HEK293 (cell line): ENCODE results near the gene TTC31.

ENCODE experiments used
- GLIS2 ChIP-seq: fragments of 450-650 bp; formaldehyde crosslinking; IDR thresholded peaks from 2 replicates; pipeline ENCODE4 v1.5.1; 2016; ENCODE audit warnings: missing biosample characterization, missing genetic modification characterization
- IKZF3 ChIP-seq: fragments of 450-650 bp; IDR thresholded peaks from 2 replicates; pipeline ENCODE4 v1.5.0; 2018; ENCODE audit warnings: missing biosample characterization, mild to moderate bottlenecking, missing genetic modification characterization, moderate library complexity
- KLF16 ChIP-seq: fragments of 450-650 bp; formaldehyde crosslinking; IDR thresholded peaks from 2 replicates; pipeline ENCODE4 v1.5.1; 2017; ENCODE audit warnings: missing biosample characterization, missing genetic modification characterization
- KLF9 ChIP-seq: fragments of 450-650 bp; formaldehyde crosslinking; IDR thresholded peaks from 2 replicates; pipeline ENCODE4 v1.5.1; 2016; ENCODE audit warnings: missing biosample characterization, missing genetic modification characterization, low read depth
- MEIS1 ChIP-seq: sonication (generic); formaldehyde crosslinking; IDR thresholded peaks from 2 replicates; pipeline ENCODE4 v1.8.1; 2022; ENCODE audit warnings: missing genetic modification reagents, mild to moderate bottlenecking, borderline replicate concordance
- PRDM1 ChIP-seq: fragments of 450-650 bp; formaldehyde crosslinking; IDR thresholded peaks from 2 replicates; pipeline ENCODE4; 2016; ENCODE audit warnings: missing biosample characterization, missing genetic modification characterization
- SP2 ChIP-seq: fragments of 450-650 bp; formaldehyde crosslinking; IDR thresholded peaks from 2 replicates; pipeline ENCODE4 v1.5.1; 2016; ENCODE audit warnings: missing biosample characterization, missing genetic modification characterization
- TRIM28 ChIP-seq: IDR thresholded peaks from 2 replicates; pipeline ENCODE4 v1.6.1; 2011; ENCODE audit warnings: low read length, control low read depth, borderline replicate concordance
- YY2 ChIP-seq: fragments of 450-650 bp; formaldehyde crosslinking; IDR thresholded peaks from 2 replicates; pipeline ENCODE4 v1.5.1; 2016; ENCODE audit warnings: missing biosample characterization, missing genetic modification characterization
- ZFHX2 ChIP-seq: fragments of 450-650 bp; formaldehyde crosslinking; conservative IDR thresholded peaks from 2 replicates; pipeline ENCODE4 v1.5.1; 2016; ENCODE audit warnings: missing biosample characterization, missing genetic modification characterization
- ZFP37 ChIP-seq: fragments of 450-650 bp; formaldehyde crosslinking; IDR thresholded peaks from 2 replicates; pipeline ENCODE4 v1.5.1; 2016; ENCODE audit warnings: missing biosample characterization, missing genetic modification characterization
- ZNF138 ChIP-seq: fragments of 450-650 bp; formaldehyde crosslinking; IDR thresholded peaks from 2 replicates; pipeline ENCODE4 v1.5.1; 2016; ENCODE audit warnings: missing biosample characterization, missing genetic modification characterization, borderline replicate concordance
- ZNF155 ChIP-seq: fragments of 450-650 bp; formaldehyde crosslinking; IDR thresholded peaks from 2 replicates; pipeline ENCODE4 v1.5.1; 2016; ENCODE audit warnings: missing biosample characterization, missing genetic modification characterization
- ZNF157 ChIP-seq: fragments of 450-650 bp; formaldehyde crosslinking; IDR thresholded peaks from 2 replicates; pipeline ENCODE4 v1.5.1; 2016; ENCODE audit warnings: missing biosample characterization, missing genetic modification characterization
- ZNF16 ChIP-seq: fragments of 450-650 bp; formaldehyde crosslinking; IDR thresholded peaks from 2 replicates; pipeline ENCODE4 v1.5.1; 2016; ENCODE audit warnings: low read depth, missing biosample characterization, missing genetic modification characterization
- ZNF169 ChIP-seq: fragments of 450-650 bp; formaldehyde crosslinking; IDR thresholded peaks from 2 replicates; pipeline ENCODE4 v1.5.1; 2016; ENCODE audit warnings: missing biosample characterization, missing genetic modification characterization
- ZNF2 ChIP-seq: fragments of 450-650 bp; formaldehyde crosslinking; IDR thresholded peaks from 2 replicates; pipeline ENCODE4 v1.5.1; 2016; ENCODE audit warnings: missing biosample characterization, missing genetic modification characterization
- ZNF404 ChIP-seq: fragments of 450-650 bp; formaldehyde crosslinking; IDR thresholded peaks from 2 replicates; pipeline ENCODE4 v1.5.1; 2017; ENCODE audit warnings: missing biosample characterization, missing genetic modification characterization
- ZNF423 ChIP-seq: fragments of 450-650 bp; formaldehyde crosslinking; IDR thresholded peaks from 2 replicates; pipeline ENCODE4 v1.5.1; 2016; ENCODE audit warnings: missing biosample characterization, missing genetic modification characterization
- ZNF426 ChIP-seq: fragments of 450-650 bp; formaldehyde crosslinking; IDR thresholded peaks from 2 replicates; pipeline ENCODE4 v1.5.1; 2017; ENCODE audit warnings: missing biosample characterization, missing genetic modification characterization, mild to moderate bottlenecking, inconsistent platforms, moderate library complexity
- ZNF514 ChIP-seq: fragments of 450-650 bp; formaldehyde crosslinking; IDR thresholded peaks from 2 replicates; pipeline ENCODE4 v1.5.1; 2016; ENCODE audit warnings: missing biosample characterization, missing genetic modification characterization
- ZNF561 ChIP-seq: fragments of 450-650 bp; IDR thresholded peaks from 2 replicates; pipeline ENCODE4 v1.5.1; 2018; ENCODE audit warnings: missing biosample characterization, missing genetic modification characterization, borderline replicate concordance
- ZNF600 ChIP-seq: fragments of 450-650 bp; formaldehyde crosslinking; IDR thresholded peaks from 2 replicates; pipeline ENCODE4 v1.5.1; 2016; ENCODE audit warnings: missing biosample characterization, missing genetic modification characterization
- ZNF623 ChIP-seq: fragments of 450-650 bp; formaldehyde crosslinking; IDR thresholded peaks from 2 replicates; pipeline ENCODE4 v1.5.1; 2016; ENCODE audit warnings: missing biosample characterization, missing genetic modification characterization
- ZNF776 ChIP-seq: fragments of 450-650 bp; formaldehyde crosslinking; IDR thresholded peaks from 2 replicates; pipeline ENCODE4 v1.5.0; 2017; ENCODE audit warnings: missing biosample characterization, missing genetic modification characterization, borderline replicate concordance
- ZNF785 ChIP-seq: fragments of 450-650 bp; formaldehyde crosslinking; IDR thresholded peaks from 2 replicates; pipeline ENCODE4 v1.5.1; 2016; ENCODE audit warnings: missing biosample characterization, missing genetic modification characterization
- ZSCAN16 ChIP-seq: fragments of 450-650 bp; formaldehyde crosslinking; IDR thresholded peaks from 2 replicates; pipeline ENCODE4 v1.5.1; 2016; ENCODE audit warnings: missing biosample characterization, missing genetic modification characterization
- ZSCAN23 ChIP-seq: fragments of 450-650 bp; formaldehyde crosslinking; IDR thresholded peaks from 2 replicates; pipeline ENCODE4 v1.5.1; 2016; ENCODE audit warnings: missing biosample characterization, missing genetic modification characterization
- ZXDB ChIP-seq: fragments of 450-650 bp; formaldehyde crosslinking; IDR thresholded peaks from 2 replicates; pipeline ENCODE4 v1.5.1; 2016; ENCODE audit warnings: missing biosample characterization, missing genetic modification characterization
- TF ChIP-seq, protein P1 (sequence below): fragments of 450-650 bp; formaldehyde crosslinking; IDR thresholded peaks from 2 replicates; pipeline ENCODE4 v1.5.1; 2016; ENCODE audit warnings: missing biosample characterization, missing genetic modification characterization
- TF ChIP-seq, protein P2 (sequence below): fragments of 450-650 bp; formaldehyde crosslinking; IDR thresholded peaks from 2 replicates; pipeline ENCODE4 v1.5.1; 2016; ENCODE audit warnings: missing biosample characterization, missing genetic modification characterization
- TF ChIP-seq, protein P3 (sequence below): fragments of 450-650 bp; formaldehyde crosslinking; IDR thresholded peaks from 2 replicates; pipeline ENCODE4 v1.5.1; 2016; ENCODE audit warnings: missing biosample characterization, missing genetic modification characterization
- TF ChIP-seq, protein P4 (sequence below): fragments of 450-650 bp; formaldehyde crosslinking; IDR thresholded peaks from 2 replicates; pipeline ENCODE4 v1.5.1; 2016; ENCODE audit warnings: missing biosample characterization, missing genetic modification characterization
- TF ChIP-seq, protein P5 (sequence below): fragments of 450-650 bp; formaldehyde crosslinking; IDR thresholded peaks from 2 replicates; pipeline ENCODE4 v1.5.1; 2017; ENCODE audit warnings: missing biosample characterization, missing genetic modification characterization

TTC31 gene

DNA sequence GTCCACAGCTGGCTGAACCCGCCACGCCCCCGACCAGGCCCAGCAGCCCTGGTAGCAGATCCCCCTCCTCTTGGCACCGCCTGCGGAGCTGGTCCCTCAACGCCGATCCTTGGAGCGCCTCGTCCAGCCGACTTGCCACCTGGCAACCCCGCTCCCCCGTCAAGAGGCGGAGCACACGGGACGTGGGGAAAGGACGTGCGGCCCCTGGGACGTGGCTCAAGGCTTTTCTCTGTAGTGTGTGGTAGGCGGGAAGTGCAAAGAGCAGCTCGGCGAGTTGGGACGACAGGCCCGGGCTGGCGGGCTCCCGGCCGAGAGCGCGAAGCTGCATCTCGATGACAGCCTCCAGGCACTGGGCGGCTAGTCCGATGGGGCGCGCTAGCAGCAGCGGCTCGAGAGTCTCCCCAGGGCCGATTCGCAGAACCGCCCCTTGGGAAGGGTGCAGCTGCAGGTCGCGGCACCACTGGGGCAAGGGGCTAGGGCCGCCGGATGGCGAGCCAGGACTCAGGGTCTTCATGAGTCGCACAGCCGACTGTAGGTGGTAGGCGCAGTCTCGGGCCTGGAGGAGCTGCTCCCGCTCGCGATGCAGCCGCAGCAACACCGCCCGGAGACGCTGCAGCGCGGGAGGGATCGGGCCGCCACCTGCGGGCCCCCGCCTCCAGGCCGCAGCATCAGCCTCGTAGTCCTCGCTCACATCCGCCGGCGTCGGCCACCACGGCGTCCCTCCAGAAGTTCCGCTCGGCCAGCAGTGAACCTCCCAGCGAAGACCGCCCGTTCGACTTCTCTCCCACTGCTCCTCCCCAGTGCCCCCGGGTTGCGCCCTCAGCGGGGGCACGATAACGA, 700 bp upstream of the TTC31 start (continued):
- TF ChIP-seq, protein P1, sequence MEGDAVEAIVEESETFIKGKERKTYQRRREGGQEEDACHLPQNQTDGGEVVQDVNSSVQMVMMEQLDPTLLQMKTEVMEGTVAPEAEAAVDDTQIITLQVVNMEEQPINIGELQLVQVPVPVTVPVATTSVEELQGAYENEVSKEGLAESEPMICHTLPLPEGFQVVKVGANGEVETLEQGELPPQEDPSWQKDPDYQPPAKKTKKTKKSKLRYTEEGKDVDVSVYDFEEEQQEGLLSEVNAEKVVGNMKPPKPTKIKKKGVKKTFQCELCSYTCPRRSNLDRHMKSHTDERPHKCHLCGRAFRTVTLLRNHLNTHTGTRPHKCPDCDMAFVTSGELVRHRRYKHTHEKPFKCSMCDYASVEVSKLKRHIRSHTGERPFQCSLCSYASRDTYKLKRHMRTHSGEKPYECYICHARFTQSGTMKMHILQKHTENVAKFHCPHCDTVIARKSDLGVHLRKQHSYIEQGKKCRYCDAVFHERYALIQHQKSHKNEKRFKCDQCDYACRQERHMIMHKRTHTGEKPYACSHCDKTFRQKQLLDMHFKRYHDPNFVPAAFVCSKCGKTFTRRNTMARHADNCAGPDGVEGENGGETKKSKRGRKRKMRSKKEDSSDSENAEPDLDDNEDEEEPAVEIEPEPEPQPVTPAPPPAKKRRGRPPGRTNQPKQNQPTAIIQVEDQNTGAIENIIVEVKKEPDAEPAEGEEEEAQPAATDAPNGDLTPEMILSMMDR (tag by site-specific recombination), result peak; percentile 61
- TF ChIP-seq IKZF3 (tag by site-specific recombination) (no peak), KLF16 (tag by site-specific recombination) (no peak), ZNF169 (tag by site-specific recombination) (no peak), ZNF514 (tag by site-specific recombination) (no peak), ZSCAN16 (tag by site-specific recombination) (no peak), ZNF16 (tag by site-specific recombination) (no peak), ZFP37 (tag by site-specific recombination) (peak; percentile 71), ZNF600 (no peak), KLF9 (tag by site-specific recombination) (0 out of 2 replicates have a peak, but pooled peaks have one; percentile 12), GLIS2 (tag by site-specific recombination) (peak; percentile 85), ZNF776 (tag by site-specific recombination) (no peak), ZNF623 (tag by site-specific recombination) (no peak), YY2 (no peak), ZNF426 (no peak), ZNF155 (tag by site-specific recombination) (no peak), ZNF404 (tag by site-specific recombination) (no peak), ZNF2 (no peak), TRIM28 (no peak), SP2 (tag by site-specific recombination) (peak; percentile 23), ZSCAN23 (tag by site-specific recombination) (no peak), ZFHX2 (tag by site-specific recombination) (0 out of 2 replicates have a peak, but pooled peaks have one; percentile 36), MEIS1 (CRISPR knock-in tag) (no peak), ZNF157 (tag by site-specific recombination) (no peak), ZNF138 (tag by site-specific recombination) (no peak), ZXDB (tag by site-specific recombination) (peak; percentile 0; the same call in 1 of the 2 replicates), PRDM1 (tag by site-specific recombination) (no peak), ZNF785 (tag by site-specific recombination) (no peak), ZNF561 (no peak; the same call in 1 of the 2 replicates), ZNF423 (tag by site-specific recombination) (no peak)
- TF ChIP-seq, protein P2, sequence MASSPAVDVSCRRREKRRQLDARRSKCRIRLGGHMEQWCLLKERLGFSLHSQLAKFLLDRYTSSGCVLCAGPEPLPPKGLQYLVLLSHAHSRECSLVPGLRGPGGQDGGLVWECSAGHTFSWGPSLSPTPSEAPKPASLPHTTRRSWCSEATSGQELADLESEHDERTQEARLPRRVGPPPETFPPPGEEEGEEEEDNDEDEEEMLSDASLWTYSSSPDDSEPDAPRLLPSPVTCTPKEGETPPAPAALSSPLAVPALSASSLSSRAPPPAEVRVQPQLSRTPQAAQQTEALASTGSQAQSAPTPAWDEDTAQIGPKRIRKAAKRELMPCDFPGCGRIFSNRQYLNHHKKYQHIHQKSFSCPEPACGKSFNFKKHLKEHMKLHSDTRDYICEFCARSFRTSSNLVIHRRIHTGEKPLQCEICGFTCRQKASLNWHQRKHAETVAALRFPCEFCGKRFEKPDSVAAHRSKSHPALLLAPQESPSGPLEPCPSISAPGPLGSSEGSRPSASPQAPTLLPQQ (tag by site-specific recombination), result no peak
- TF ChIP-seq, protein P3, sequence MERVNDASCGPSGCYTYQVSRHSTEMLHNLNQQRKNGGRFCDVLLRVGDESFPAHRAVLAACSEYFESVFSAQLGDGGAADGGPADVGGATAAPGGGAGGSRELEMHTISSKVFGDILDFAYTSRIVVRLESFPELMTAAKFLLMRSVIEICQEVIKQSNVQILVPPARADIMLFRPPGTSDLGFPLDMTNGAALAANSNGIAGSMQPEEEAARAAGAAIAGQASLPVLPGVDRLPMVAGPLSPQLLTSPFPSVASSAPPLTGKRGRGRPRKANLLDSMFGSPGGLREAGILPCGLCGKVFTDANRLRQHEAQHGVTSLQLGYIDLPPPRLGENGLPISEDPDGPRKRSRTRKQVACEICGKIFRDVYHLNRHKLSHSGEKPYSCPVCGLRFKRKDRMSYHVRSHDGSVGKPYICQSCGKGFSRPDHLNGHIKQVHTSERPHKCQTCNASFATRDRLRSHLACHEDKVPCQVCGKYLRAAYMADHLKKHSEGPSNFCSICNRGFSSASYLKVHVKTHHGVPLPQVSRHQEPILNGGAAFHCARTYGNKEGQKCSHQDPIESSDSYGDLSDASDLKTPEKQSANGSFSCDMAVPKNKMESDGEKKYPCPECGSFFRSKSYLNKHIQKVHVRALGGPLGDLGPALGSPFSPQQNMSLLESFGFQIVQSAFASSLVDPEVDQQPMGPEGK (tag by site-specific recombination), result no peak; the same call in 1 of the 2 replicates
- TF ChIP-seq, protein P4, sequence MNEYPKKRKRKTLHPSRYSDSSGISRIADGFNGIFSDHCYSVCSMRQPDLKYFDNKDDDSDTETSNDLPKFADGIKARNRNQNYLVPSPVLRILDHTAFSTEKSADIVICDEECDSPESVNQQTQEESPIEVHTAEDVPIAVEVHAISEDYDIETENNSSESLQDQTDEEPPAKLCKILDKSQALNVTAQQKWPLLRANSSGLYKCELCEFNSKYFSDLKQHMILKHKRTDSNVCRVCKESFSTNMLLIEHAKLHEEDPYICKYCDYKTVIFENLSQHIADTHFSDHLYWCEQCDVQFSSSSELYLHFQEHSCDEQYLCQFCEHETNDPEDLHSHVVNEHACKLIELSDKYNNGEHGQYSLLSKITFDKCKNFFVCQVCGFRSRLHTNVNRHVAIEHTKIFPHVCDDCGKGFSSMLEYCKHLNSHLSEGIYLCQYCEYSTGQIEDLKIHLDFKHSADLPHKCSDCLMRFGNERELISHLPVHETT (tag by site-specific recombination), result no peak
- TF ChIP-seq, protein P5, sequence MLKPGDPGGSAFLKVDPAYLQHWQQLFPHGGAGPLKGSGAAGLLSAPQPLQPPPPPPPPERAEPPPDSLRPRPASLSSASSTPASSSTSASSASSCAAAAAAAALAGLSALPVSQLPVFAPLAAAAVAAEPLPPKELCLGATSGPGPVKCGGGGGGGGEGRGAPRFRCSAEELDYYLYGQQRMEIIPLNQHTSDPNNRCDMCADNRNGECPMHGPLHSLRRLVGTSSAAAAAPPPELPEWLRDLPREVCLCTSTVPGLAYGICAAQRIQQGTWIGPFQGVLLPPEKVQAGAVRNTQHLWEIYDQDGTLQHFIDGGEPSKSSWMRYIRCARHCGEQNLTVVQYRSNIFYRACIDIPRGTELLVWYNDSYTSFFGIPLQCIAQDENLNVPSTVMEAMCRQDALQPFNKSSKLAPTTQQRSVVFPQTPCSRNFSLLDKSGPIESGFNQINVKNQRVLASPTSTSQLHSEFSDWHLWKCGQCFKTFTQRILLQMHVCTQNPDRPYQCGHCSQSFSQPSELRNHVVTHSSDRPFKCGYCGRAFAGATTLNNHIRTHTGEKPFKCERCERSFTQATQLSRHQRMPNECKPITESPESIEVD, result no peak
